ENCODE data around the gene SAMSN1. TPM values are rescaled to one million over a fixed set of nuclear protein-coding genes. Genes with fewer than 3 reads are reported as not detected.
"Not testable (repeated sequence)": the region's sequence is repeated elsewhere in the genome, so short reads cannot be mapped to it uniquely, and the experiment has no call there.

The SAMSN1 gene
- total RNA-seq, 4 donors from 2014 or later, result 0.29 to 3.0 (median 1.8) TPM

DNA sequence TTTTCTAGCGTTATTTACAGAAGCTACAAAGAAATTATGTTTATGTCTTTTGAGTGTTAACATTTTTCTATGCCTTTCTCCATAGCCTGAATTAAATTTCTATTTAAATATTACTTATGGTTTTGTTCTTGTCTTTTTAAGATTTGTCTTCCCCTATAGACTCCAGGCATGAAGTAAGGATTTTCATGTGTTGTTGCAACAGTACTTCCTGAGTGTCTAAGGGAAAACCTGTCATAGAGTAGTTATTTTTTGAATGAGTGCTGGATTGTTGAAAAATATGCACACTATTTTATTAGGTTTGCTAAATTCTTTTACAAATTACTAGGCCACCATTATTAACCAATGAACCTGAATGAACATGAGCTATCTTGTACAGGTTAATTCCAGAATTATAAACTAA lies 27.1 kb downstream of the SAMSN1 start:
- intact Hi-C loops (cut with DNase I; ENCODE audit: low total_unique reads), result no loop called here
- Histone ChIP-seq H3K4me3 (no peak overlapping the region), H3K27me3 (no peaks in the 10 kb centered on the region), H3K4me1 (no peaks in the 10 kb centered on the region), H3K27ac (no peak overlapping the region), H3K9me3 (no peaks in the 10 kb centered on the region), H3K36me3 (no peaks in the 10 kb centered on the region)
- TF ChIP-seq POLR2A (IDR thresholded peaks at IDR 0.05), result no peak
- TF ChIP-seq, protein P1, sequence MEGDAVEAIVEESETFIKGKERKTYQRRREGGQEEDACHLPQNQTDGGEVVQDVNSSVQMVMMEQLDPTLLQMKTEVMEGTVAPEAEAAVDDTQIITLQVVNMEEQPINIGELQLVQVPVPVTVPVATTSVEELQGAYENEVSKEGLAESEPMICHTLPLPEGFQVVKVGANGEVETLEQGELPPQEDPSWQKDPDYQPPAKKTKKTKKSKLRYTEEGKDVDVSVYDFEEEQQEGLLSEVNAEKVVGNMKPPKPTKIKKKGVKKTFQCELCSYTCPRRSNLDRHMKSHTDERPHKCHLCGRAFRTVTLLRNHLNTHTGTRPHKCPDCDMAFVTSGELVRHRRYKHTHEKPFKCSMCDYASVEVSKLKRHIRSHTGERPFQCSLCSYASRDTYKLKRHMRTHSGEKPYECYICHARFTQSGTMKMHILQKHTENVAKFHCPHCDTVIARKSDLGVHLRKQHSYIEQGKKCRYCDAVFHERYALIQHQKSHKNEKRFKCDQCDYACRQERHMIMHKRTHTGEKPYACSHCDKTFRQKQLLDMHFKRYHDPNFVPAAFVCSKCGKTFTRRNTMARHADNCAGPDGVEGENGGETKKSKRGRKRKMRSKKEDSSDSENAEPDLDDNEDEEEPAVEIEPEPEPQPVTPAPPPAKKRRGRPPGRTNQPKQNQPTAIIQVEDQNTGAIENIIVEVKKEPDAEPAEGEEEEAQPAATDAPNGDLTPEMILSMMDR (IDR thresholded peaks at IDR 0.05), result no peak
- DNase-seq, result no peak

DNA sequence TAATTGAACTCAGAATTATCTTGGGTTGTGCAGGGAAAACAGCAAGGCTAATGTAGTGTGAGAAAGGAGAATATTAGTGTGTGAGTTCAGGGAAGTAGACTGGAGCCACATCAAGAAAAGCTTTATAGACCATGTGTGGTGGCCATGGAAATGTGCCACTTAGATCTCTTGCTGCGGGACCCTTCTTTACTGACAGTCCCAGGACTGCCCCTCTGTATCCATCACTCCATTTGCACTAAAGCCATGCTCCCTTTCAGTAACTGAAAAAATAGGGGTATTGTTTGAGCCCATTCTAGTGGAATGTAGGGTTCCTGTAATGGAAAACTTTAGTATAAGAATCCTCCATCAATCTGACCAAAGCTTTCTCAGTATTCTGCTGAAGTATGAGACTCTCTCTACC lies 32.3 kb downstream of the SAMSN1 start:
- DNase-seq, result no peak
- no peaks in the 10 kb centered on the region for H3K36me3 ChIP-seq

DNA sequence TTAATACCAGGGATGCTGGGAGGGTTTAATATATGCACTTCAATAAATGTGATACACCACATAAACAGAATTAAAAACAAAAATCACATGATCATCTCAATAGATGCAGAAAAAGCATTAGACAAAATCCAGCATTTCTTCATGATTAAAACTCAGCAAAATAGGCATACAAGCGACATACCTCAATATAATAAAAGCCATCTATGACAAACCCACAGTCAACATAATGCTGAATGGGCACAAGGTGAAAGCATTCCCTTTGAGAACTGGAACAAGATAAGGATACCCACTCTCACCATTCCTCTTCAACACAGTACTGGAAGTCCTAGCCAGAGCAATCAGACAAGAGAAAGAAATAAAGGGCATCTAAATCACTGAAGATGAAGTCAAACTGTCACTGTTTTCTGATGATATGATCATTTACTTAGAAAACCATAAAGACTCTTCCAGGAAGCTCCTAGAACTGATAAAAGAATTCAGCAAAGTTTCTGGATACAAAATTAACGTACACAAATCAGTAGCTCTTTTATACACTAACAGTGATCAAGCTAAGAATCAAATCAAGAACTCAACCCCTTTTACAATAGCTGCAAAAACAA lies 39.2 kb downstream of the SAMSN1 start:
- H3K9me3 ChIP-seq; H3K36me3 ChIP-seq; H3K27me3 ChIP-seq; DNase-seq; H3K4me1 ChIP-seq; H3K27ac ChIP-seq; H3K4me3 ChIP-seq; intact Hi-C loops (cut with DNase I; ENCODE audit: low total_unique reads): not testable (repeated sequence)

More for the DNA sequence above, 32.3 kb downstream of the SAMSN1 start:
- Histone ChIP-seq H3K27me3 (no peaks in the 10 kb centered on the region), H3K4me3 (no peak overlapping the region), H3K27ac (no peak overlapping the region), H3K9me3 (no peaks in the 10 kb centered on the region), H3K4me1 (no peaks in the 10 kb centered on the region)
- intact Hi-C loops (cut with DNase I; ENCODE audit: low total_unique reads), result no loop called here
- no peak for TF ChIP-seq POLR2A (IDR thresholded peaks at IDR 0.05)
- TF ChIP-seq, protein P1 (IDR thresholded peaks at IDR 0.05), result no peak

DNA sequence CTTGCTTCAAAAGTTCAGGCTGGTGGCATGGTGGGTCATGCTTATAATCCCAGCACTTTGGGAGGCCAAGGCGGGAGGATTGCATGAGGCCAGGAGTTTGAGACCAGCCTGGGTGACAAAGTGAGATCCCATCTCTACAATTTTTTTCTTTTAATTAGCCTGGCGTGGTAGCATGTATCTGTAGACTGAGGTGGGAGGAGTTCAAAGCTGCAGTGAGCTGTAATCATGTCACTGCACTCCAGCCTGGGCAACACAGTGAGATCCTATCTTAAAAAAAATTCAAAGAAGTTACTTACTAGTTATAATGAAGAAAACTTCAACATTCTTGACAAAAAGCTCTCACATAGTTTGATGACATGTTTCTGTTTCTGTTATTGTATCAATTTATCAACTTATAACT lies 45.2 kb downstream of the SAMSN1 start:
- no peak for DNase-seq
- intact Hi-C loops (cut with DNase I; ENCODE audit: low total_unique reads), result no loop called here
- Histone ChIP-seq H3K4me1 (no peaks in the 10 kb centered on the region), H3K9me3 (no peaks in the 10 kb centered on the region), H3K4me3 (no peak overlapping the region), H3K27ac (no peak overlapping the region), H3K27me3 (no peaks in the 10 kb centered on the region), H3K36me3 (no peaks in the 10 kb centered on the region)
- no peak for TF ChIP-seq POLR2A (IDR thresholded peaks at IDR 0.05)
- TF ChIP-seq, protein P1 (IDR thresholded peaks at IDR 0.05), result no peak

DNA sequence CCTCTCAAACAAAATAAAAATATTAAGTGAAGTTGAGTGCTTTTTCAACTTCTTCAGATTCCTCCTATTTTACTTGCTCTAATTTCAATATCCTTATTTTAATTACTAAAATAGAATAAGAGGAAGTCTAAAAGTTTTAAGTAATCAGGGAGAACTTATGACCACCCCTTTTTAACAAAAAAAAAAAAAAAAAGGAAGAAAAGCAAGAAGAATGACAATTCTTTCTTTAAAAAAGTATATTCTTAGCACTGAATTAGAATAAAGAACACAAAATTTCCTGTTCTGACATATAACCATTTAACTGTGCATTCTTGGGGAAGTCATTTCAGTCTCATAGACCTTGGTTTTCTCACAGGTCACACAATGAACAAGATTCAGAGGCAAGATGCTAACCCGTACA lies 46.8 kb downstream of the SAMSN1 start:
- Histone ChIP-seq H3K36me3 (no peaks in the 10 kb centered on the region), H3K27me3 (no peaks in the 10 kb centered on the region), H3K4me1 (no peaks in the 10 kb centered on the region), H3K27ac (no peak overlapping the region), H3K4me3 (no peak overlapping the region), H3K9me3 (no peaks in the 10 kb centered on the region)
- no peak for TF ChIP-seq POLR2A (IDR thresholded peaks at IDR 0.05)
- TF ChIP-seq, protein P1 (IDR thresholded peaks at IDR 0.05), result no peak
- intact Hi-C loops (cut with DNase I; ENCODE audit: low total_unique reads), result no loop called here
- DNase-seq, result no peak

DNA sequence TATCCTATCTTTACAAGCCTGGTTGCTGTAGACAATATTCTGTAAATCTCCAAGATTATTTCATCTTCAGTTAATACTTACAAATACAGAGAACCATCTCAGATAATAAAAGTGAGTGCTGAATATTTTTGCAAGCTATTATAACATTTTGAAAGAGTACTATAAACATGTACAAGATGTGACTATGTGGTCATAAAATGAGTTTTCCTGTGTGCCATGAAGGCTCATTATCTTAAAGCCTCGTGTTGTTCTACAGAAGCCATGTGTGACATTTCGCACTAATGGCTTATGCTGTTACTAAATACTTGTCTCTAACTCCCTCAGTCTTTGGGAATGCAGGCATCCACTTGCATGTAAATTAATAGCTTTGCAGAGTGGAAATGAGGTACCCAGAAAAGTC lies 48.3 kb downstream of the SAMSN1 start:
- H3K4me3 ChIP-seq, result no peak overlapping the region
- TF ChIP-seq, protein P1 (IDR thresholded peaks at IDR 0.05), result no peak
- TF ChIP-seq POLR2A (IDR thresholded peaks at IDR 0.05), result no peak
- no peaks in the 10 kb centered on the region for H3K9me3 ChIP-seq
- intact Hi-C loops (cut with DNase I; ENCODE audit: low total_unique reads), result no loop called here
- H3K27me3 ChIP-seq, result no peaks in the 10 kb centered on the region
- no peaks in the 10 kb centered on the region for H3K36me3 ChIP-seq
- H3K4me1 ChIP-seq, result no peaks in the 10 kb centered on the region
- DNase-seq, result no peak
- no peak overlapping the region for H3K27ac ChIP-seq

All from uterus (tissue), 4 donors.